Natural killer cell (primary cell): ENCODE results near the gene FDXR. TPM values are rescaled to one million over a fixed set of nuclear protein-coding genes. Genes with fewer than 3 reads are reported as not detected.

Experiments used
- ATAC-seq, 3 donors: fragments of 150-1000 bp in 2 of 3; fragments of 200-7000 bp in 1 of 3; cut with Tn5 transposase; 1 replicate in 1 of 3; 2 replicates in 2 of 3; pipeline ENCODE4 v1.10.0; 2021; ENCODE audit warnings: mild to moderate bottlenecking in 2 of 3, moderate library complexity in 2 of 3
- DNase-seq, 2 donors: peaks; one replicate each; pipeline versions ENCODE4 v3.0.0 to v3.0.0-alpha.2; 2013 to 2021; ENCODE audit warnings: mixed read lengths in 1 of 2
- H3K27ac ChIP-seq: one replicate; pipeline ENCODE4 v1.5.1; 2013; ENCODE audit warnings: mild to moderate bottlenecking, low read length
- H3K27me3 ChIP-seq: one replicate; pipeline ENCODE4 v1.6.1; 2013; ENCODE audit warnings: low read length; ENCODE audit not compliant: control insufficient read depth, insufficient read depth
- H3K36me3 ChIP-seq: one replicate; pipeline ENCODE4 v1.6.1; 2013; ENCODE audit warnings: low read length; ENCODE audit not compliant: control insufficient read depth, insufficient read depth
- H3K4me1 ChIP-seq: one replicate; pipeline ENCODE4 v1.6.1; 2013; ENCODE audit warnings: low read length; ENCODE audit not compliant: control insufficient read depth, insufficient read depth
- H3K4me3 ChIP-seq: one replicate; pipeline ENCODE4 v1.5.1; 2013; ENCODE audit warnings: low read length
- H3K9me3 ChIP-seq: one replicate; pipeline ENCODE4 v1.6.1; 2013; ENCODE audit warnings: low read length; ENCODE audit not compliant: control insufficient read depth, insufficient read depth
- H3K27ac Mint-ChIP-seq, 2 donors: one replicate each; pipeline ENCODE4 v1.8.0; 2022; ENCODE audit warnings: mild to moderate bottlenecking in 2 of 2, mixed read lengths in 2 of 2, moderate library complexity in 1 of 2
- H3K27me3 Mint-ChIP-seq, 2 donors: one replicate each; pipeline ENCODE4 v1.8.0; 2022; ENCODE audit warnings: low read depth in 2 of 2, mixed read lengths in 2 of 2
- H3K36me3 Mint-ChIP-seq: one replicate; pipeline ENCODE4 v1.8.0; 2022; ENCODE audit warnings: mixed read lengths
- H3K4me1 Mint-ChIP-seq, 2 donors: one replicate each; pipeline ENCODE4 v1.8.0; 2022; ENCODE audit warnings: mixed read lengths in 2 of 2
- H3K4me3 Mint-ChIP-seq: one replicate; pipeline ENCODE4 v1.8.0; 2022; ENCODE audit warnings: mild to moderate bottlenecking, moderate library complexity, mixed read lengths
- H3K9me3 Mint-ChIP-seq, 2 donors: one replicate each; pipeline ENCODE4 v1.8.0; 2022; ENCODE audit warnings: mixed read lengths in 2 of 2
- WGBS: methylation state at CpG from one replicate; pipeline ENCODE4 v1.1.7; 2013; ENCODE audit warnings: missing lambda C conversion rate; ENCODE audit not compliant: insufficient coverage; 5-methylcytosine and 5-hydroxymethylcytosine counted together
- intact Hi-C: fragments of 100-400 bp; cut with micrococcal nuclease; formaldehyde crosslinking; loops from one replicate; pipeline ENCODE4 v1.14.2; 2022
- total RNA-seq, 4 donors: library from RNA; stranded (reverse); fragments of 120-200 nt in 1 of 4; gene quantifications; one replicate each; pipeline versions ENCODE4 v1.2.3 to v1.2.4, GENCODE V29; 2013 to 2022
- TF ChIP-seq, protein P1 (sequence below): fragments of 200-600 bp; IDR thresholded peaks from one replicate; pipeline ENCODE4 v1.8.0; 2022; ENCODE audit warnings: antibody characterized with exemption

The FDXR gene
- total RNA-seq, 3 donors from 2014 or later (not counting 1 experiment from before 2014, with no cell fraction given): 4.5 to 9.1 (median 7.8) TPM

- no peaks in the 10 kb centered on the region for H3K36me3 Mint-ChIP-seq
- H3K4me3 Mint-ChIP-seq: no peak overlapping the region
- Histone ChIP-seq H3K4me1 (no peaks in the 10 kb centered on the region), H3K9me3 (no peaks in the 10 kb centered on the region), H3K27ac (no peak overlapping the region), H3K36me3 (no peaks in the 10 kb centered on the region), H3K27me3 (peaks cover 21% of the 10 kb centered on the region), H3K4me3 (no peak overlapping the region)
- intact Hi-C loops: no loop called here
- ATAC-seq (no peak), DNase-seq (no peak)
- H3K9me3 Mint-ChIP-seq: no peaks in the 10 kb centered on the region
- peaks cover 0 to 3% of the 10 kb centered on the region in 2 donors for H3K4me1 Mint-ChIP-seq
- WGBS: 80% methylated on average over 20 of the region's 20 CpGs
- no peak overlapping the region for H3K27ac Mint-ChIP-seq
- peaks cover 25 to 33% of the 10 kb centered on the region in 2 donors for H3K27me3 Mint-ChIP-seq
- TF ChIP-seq, protein P1, sequence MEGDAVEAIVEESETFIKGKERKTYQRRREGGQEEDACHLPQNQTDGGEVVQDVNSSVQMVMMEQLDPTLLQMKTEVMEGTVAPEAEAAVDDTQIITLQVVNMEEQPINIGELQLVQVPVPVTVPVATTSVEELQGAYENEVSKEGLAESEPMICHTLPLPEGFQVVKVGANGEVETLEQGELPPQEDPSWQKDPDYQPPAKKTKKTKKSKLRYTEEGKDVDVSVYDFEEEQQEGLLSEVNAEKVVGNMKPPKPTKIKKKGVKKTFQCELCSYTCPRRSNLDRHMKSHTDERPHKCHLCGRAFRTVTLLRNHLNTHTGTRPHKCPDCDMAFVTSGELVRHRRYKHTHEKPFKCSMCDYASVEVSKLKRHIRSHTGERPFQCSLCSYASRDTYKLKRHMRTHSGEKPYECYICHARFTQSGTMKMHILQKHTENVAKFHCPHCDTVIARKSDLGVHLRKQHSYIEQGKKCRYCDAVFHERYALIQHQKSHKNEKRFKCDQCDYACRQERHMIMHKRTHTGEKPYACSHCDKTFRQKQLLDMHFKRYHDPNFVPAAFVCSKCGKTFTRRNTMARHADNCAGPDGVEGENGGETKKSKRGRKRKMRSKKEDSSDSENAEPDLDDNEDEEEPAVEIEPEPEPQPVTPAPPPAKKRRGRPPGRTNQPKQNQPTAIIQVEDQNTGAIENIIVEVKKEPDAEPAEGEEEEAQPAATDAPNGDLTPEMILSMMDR: no peak
Measured at GRCh38 chr17:74892013-74892841, 19.4 kb upstream of the FDXR start.

DNA sequence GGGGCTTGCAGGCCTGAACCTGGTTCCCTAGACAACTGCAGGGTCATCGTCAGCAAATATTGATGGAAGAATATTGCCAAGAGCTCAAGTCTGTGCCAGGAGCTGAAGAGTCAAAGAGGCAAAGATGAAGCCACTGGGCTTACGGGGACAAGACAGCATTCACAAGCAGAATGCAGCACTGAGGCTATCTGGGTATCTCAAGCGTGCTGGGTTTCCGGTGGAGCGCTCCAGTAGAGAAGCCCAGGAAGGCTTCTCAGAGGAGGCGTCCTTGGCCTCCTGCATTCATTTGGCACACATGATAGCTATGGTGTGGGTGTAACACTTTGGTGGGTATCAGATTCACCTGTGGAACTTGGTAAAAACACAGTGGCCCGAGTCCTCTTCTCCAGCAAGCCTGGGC is 17.8 kb upstream of the FDXR start:
- Mint-ChIP-seq H3K36me3 (no peaks in the 10 kb centered on the region), H3K27me3 (peaks cover 14 to 28% of the 10 kb centered on the region in 2 donors), H3K4me1 (peaks cover 0 to 3% of the 10 kb centered on the region in 2 donors), H3K9me3 (no peaks in the 10 kb centered on the region), H3K4me3 (no peak overlapping the region), H3K27ac (no peak overlapping the region)
- no peaks in the 10 kb centered on the region for H3K4me1 ChIP-seq
- H3K36me3 ChIP-seq: no peaks in the 10 kb centered on the region
- H3K9me3 ChIP-seq: no peaks in the 10 kb centered on the region
- no peak overlapping the region for H3K4me3 ChIP-seq
- ATAC-seq (no peak), DNase-seq (no peak)
- H3K27ac ChIP-seq: no peak overlapping the region
- TF ChIP-seq, protein P1: no peak
- H3K27me3 ChIP-seq: peaks cover 18% of the 10 kb centered on the region
- 88% methylated on average over 7 of the region's 7 CpGs for WGBS
- intact Hi-C loops: no loop called here

GRCh38 chr17:74888469-74888868 is 15.7 kb upstream of the FDXR start:
- Mint-ChIP-seq H3K4me3 (no peak overlapping the region), H3K27me3 (peaks cover 7 to 21% of the 10 kb centered on the region in 2 donors), H3K9me3 (no peaks in the 10 kb centered on the region), H3K27ac (no peak overlapping the region), H3K4me1 (no peaks in the 10 kb centered on the region), H3K36me3 (no peaks in the 10 kb centered on the region)
- intact Hi-C loops: no loop called here
- Histone ChIP-seq H3K4me3 (no peak overlapping the region), H3K27me3 (peaks cover 12% of the 10 kb centered on the region), H3K27ac (no peak overlapping the region), H3K9me3 (no peaks in the 10 kb centered on the region), H3K4me1 (no peaks in the 10 kb centered on the region), H3K36me3 (no peaks in the 10 kb centered on the region)
- ATAC-seq (no peak), DNase-seq (no peak)
- WGBS: 77% methylated on average over 13 of the region's 13 CpGs
- TF ChIP-seq, protein P1: no peak
